ENCODE data around the gene SPX.

Gene SPX

GRCh38 chr12:21580748-21581516 is 54.8 kb downstream of the SPX start:
- no peak for DNase-seq (ENCODE audit: low spot score)

Data from CD4-positive, alpha-beta T cell treated with Interleukin-2 at 100 ng/mL for 4 hours (primary cell).